Stimulated activated effector memory CD8-positive, alpha-beta T cell treated with anti-CD3 and anti-CD28 coated beads, Interleukin-12 subunit alpha, Interleukin-12 subunit beta, amount 100 ng/mL, for 72 hours (primary cell): Measurements from ENCODE around the gene SNX19.

Experiments
- ATAC-seq: fragments of 150-1000 bp; cut with Tn5 transposase; 2 replicates; pipeline ENCODE4 v1.10.0; 2021
- DNase-seq, 2 donors: peaks; one replicate each; pipeline ENCODE4 v3.0.0; 2021 to 2022; ENCODE audit warnings: low spot score in 2 of 2
- H3K27ac Mint-ChIP-seq: one replicate; pipeline ENCODE4 v1.8.0; 2022; ENCODE audit warnings: mild to moderate bottlenecking, mixed read lengths
- H3K36me3 Mint-ChIP-seq: one replicate; pipeline ENCODE4 v1.8.0; 2022; ENCODE audit warnings: mild to moderate bottlenecking, mixed read lengths
- H3K4me1 Mint-ChIP-seq: one replicate; pipeline ENCODE4 v1.8.0; 2022; ENCODE audit warnings: mixed read lengths
- H3K4me3 Mint-ChIP-seq: one replicate; pipeline ENCODE4 v1.8.0; 2022; ENCODE audit warnings: mild to moderate bottlenecking, mixed read lengths
- H3K9me3 Mint-ChIP-seq: one replicate; pipeline ENCODE4 v1.8.0; 2022; ENCODE audit warnings: mixed read lengths

SNX19 gene

GRCh38 chr11:130891326-130891725, 25.0 kb downstream of the SNX19 start:
- no peak for ATAC-seq
- H3K27ac Mint-ChIP-seq, result no peak overlapping the region
- no peak overlapping the region for H3K4me3 Mint-ChIP-seq
- H3K4me1 Mint-ChIP-seq, result no peaks in the 10 kb centered on the region
- H3K36me3 Mint-ChIP-seq, result peaks cover 9% of the 10 kb centered on the region
- DNase-seq, result no peak
- H3K9me3 Mint-ChIP-seq, result no peaks in the 10 kb centered on the region

GRCh38 chr11:130890039-130890745, 26.1 kb downstream of the SNX19 start:
- Mint-ChIP-seq H3K27ac (no peak overlapping the region), H3K4me3 (no peak overlapping the region), H3K9me3 (no peaks in the 10 kb centered on the region), H3K36me3 (no peaks in the 10 kb centered on the region), H3K4me1 (no peaks in the 10 kb centered on the region)
- DNase-seq (no peak), ATAC-seq (peak; percentile 72)

- Mint-ChIP-seq H3K9me3 (no peaks in the 10 kb centered on the region), H3K27ac (no peak overlapping the region), H3K4me3 (no peak overlapping the region), H3K4me1 (no peaks in the 10 kb centered on the region), H3K36me3 (peaks cover 8% of the 10 kb centered on the region)
- ATAC-seq (no peak), DNase-seq (no peak)
These were observed 27.5 kb downstream of the SNX19 start for GRCh38 chr11:130888790-130889189.

GRCh38 chr11:130886704-130887103, 29.6 kb downstream of the SNX19 start:
- DNase-seq, result no peak
- H3K27ac Mint-ChIP-seq, result no peak overlapping the region
- ATAC-seq, result no peak
- H3K36me3 Mint-ChIP-seq, result peaks cover 29% of the 10 kb centered on the region
- H3K4me3 Mint-ChIP-seq, result no peak overlapping the region
- no peaks in the 10 kb centered on the region for H3K9me3 Mint-ChIP-seq
- H3K4me1 Mint-ChIP-seq, result peaks cover 10% of the 10 kb centered on the region

- peak; percentile 32 for ATAC-seq
- DNase-seq, result no peak
- peak overlapping the region; percentile 52 for H3K27ac Mint-ChIP-seq
- peaks cover 14% of the 10 kb centered on the region for H3K4me1 Mint-ChIP-seq
- H3K4me3 Mint-ChIP-seq, result no peak overlapping the region
- no peaks in the 10 kb centered on the region for H3K9me3 Mint-ChIP-seq
- H3K36me3 Mint-ChIP-seq, result peaks cover 67% of the 10 kb centered on the region
These were observed 34.1 kb downstream of the SNX19 start for GRCh38 chr11:130882138-130882551.

- peak; percentile 49 for ATAC-seq
- no peaks in the 10 kb centered on the region for H3K9me3 Mint-ChIP-seq
- H3K4me3 Mint-ChIP-seq, result no peak overlapping the region
- H3K4me1 Mint-ChIP-seq, result peaks cover 14% of the 10 kb centered on the region
- H3K36me3 Mint-ChIP-seq, result peaks cover 73% of the 10 kb centered on the region
- H3K27ac Mint-ChIP-seq, result peak overlapping the region; percentile 46
- no peak for DNase-seq
These were observed 34.7 kb downstream of the SNX19 start for GRCh38 chr11:130881475-130882137.

- Mint-ChIP-seq H3K36me3 (peaks cover 89% of the 10 kb centered on the region), H3K9me3 (no peaks in the 10 kb centered on the region)
These were observed 36.4 kb downstream of the SNX19 start for GRCh38 chr11:130879836-130880235.

GRCh38 chr11:130876931-130877915, 39.1 kb downstream of the SNX19 start:
- DNase-seq (no peak), ATAC-seq (no peak)
- H3K4me3 Mint-ChIP-seq, result no peak overlapping the region
- peaks cover 76% of the 10 kb centered on the region for H3K36me3 Mint-ChIP-seq
- peak overlapping the region; percentile 76 for H3K27ac Mint-ChIP-seq
- H3K4me1 Mint-ChIP-seq, result peaks cover 10% of the 10 kb centered on the region
- H3K9me3 Mint-ChIP-seq, result no peaks in the 10 kb centered on the region

More at GRCh38 chr11:130879836-130880235, 36.4 kb downstream of the SNX19 start:
- H3K4me3 Mint-ChIP-seq, result no peak overlapping the region
- H3K27ac Mint-ChIP-seq, result peak overlapping the region; percentile 30
- no peak for DNase-seq
- no peak for ATAC-seq
- H3K4me1 Mint-ChIP-seq, result peaks cover 14% of the 10 kb centered on the region

- Mint-ChIP-seq H3K27ac (no peak overlapping the region), H3K36me3 (peaks cover 75% of the 10 kb centered on the region), H3K4me1 (no peaks in the 10 kb centered on the region), H3K4me3 (no peak overlapping the region), H3K9me3 (no peaks in the 10 kb centered on the region)
- no peak for DNase-seq
- no peak for ATAC-seq
These were observed 40.2 kb downstream of the SNX19 start for GRCh38 chr11:130876100-130876499.

- Mint-ChIP-seq H3K4me3 (no peak overlapping the region), H3K4me1 (no peaks in the 10 kb centered on the region), H3K9me3 (no peaks in the 10 kb centered on the region), H3K36me3 (peaks cover 79% of the 10 kb centered on the region), H3K27ac (peak overlapping the region; percentile 39)
- DNase-seq (no peak), ATAC-seq (no peak)
These were observed 41.2 kb downstream of the SNX19 start for GRCh38 chr11:130874955-130875531.

GRCh38 chr11:130874396-130874795, 41.9 kb downstream of the SNX19 start:
- ATAC-seq (no peak), DNase-seq (no peak)
- Mint-ChIP-seq H3K27ac (peak overlapping the region; percentile 39), H3K4me1 (no peaks in the 10 kb centered on the region), H3K36me3 (peaks cover 73% of the 10 kb centered on the region), H3K9me3 (no peaks in the 10 kb centered on the region), H3K4me3 (no peak overlapping the region)

- ATAC-seq, result no peak
- Mint-ChIP-seq H3K36me3 (peaks cover 67% of the 10 kb centered on the region), H3K27ac (peak overlapping the region; percentile 73), H3K4me1 (no peaks in the 10 kb centered on the region), H3K4me3 (no peak overlapping the region), H3K9me3 (no peaks in the 10 kb centered on the region)
- DNase-seq, result no peak
These were observed 42.5 kb downstream of the SNX19 start for GRCh38 chr11:130873761-130874160.

GRCh38 chr11:130872981-130873380, 43.3 kb downstream of the SNX19 start:
- Mint-ChIP-seq H3K36me3 (peaks cover 59% of the 10 kb centered on the region), H3K9me3 (no peaks in the 10 kb centered on the region), H3K27ac (peak overlapping the region; percentile 73)

GRCh38 chr11:130872513-130872912, 43.8 kb downstream of the SNX19 start:
- Mint-ChIP-seq H3K4me1 (no peaks in the 10 kb centered on the region), H3K9me3 (no peaks in the 10 kb centered on the region), H3K36me3 (peaks cover 54% of the 10 kb centered on the region), H3K27ac (no peak overlapping the region), H3K4me3 (no peak overlapping the region)
- DNase-seq (no peak), ATAC-seq (no peak)

More at GRCh38 chr11:130872981-130873380, 43.3 kb downstream of the SNX19 start:
- ATAC-seq (no peak), DNase-seq (no peak)
- H3K4me1 Mint-ChIP-seq, result no peaks in the 10 kb centered on the region
- no peak overlapping the region for H3K4me3 Mint-ChIP-seq

GRCh38 chr11:130872102-130872501, 44.2 kb downstream of the SNX19 start:
- Mint-ChIP-seq H3K9me3 (no peaks in the 10 kb centered on the region), H3K4me3 (no peak overlapping the region)

More at GRCh38 chr11:130872102-130872501, 44.2 kb downstream of the SNX19 start:
- peaks cover 50% of the 10 kb centered on the region for H3K36me3 Mint-ChIP-seq
- DNase-seq (no peak), ATAC-seq (no peak)
- no peaks in the 10 kb centered on the region for H3K4me1 Mint-ChIP-seq
- peak overlapping the region; percentile 48 for H3K27ac Mint-ChIP-seq
